HG02973 (cell line): Measurements from ENCODE around the gene BLOC1S5.
A peak's percentile ranks its signal among the peaks of the same experiment; 100 is the strongest.

Experiments
- ATAC-seq: cut with Tn5 transposase; IDR thresholded peaks from one replicate; pipeline ENCODE4 v1.9.1; 2021; ENCODE audit warnings: moderate library complexity; ENCODE audit not compliant: unreplicated experiment

The BLOC1S5 gene

DNA sequence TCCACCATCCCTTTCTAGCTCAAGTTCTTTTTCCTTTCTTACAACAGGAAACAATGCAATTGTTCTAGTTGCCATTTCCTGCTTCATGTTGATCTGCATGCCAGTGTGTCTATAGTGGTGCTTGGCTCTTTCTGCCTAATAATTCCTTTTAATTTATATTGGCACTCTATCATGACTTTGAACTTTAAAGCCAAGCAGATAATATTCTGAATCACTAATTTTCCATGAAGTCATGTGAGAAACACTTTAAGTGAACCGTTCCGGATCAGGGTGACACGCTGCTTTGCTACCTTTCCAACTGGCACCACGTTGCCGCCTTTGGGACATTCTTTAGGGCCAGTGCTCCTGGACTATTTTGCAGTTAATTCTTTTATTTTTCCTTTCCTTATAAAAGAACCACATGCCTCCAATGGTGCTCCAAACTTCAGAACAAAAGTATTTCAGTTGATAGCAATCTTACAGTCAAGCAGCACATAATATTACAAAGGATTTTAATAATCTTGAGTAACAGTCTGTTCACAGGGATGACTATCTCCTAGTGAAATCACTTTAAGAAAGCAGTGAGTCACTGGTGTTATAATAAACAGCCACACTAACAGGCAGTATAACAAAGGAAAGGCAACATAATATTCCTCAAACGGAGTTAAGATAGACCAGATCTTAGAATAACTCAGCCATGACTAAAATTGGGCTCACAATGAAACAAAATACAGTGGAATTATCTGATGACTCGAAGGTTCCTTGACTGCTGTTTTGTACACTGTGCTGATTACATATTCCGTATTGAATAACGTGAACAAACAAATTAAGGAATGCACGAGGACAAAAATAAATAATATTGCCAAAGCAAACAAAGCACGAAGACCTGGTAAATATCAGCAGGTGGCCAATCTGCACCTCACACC lies 19.0 kb upstream of the BLOC1S5 start:
- no peak for ATAC-seq

- no peak for ATAC-seq
Observed at GRCh38 chr6:8082572-8082953, 18.4 kb upstream of the BLOC1S5 start.

- ATAC-seq = no peak
Observed at GRCh38 chr6:8080362-8081151, 16.4 kb upstream of the BLOC1S5 start.

GRCh38 chr6:8079126-8079525 lies 14.9 kb upstream of the BLOC1S5 start:
- no peak for ATAC-seq

DNA sequence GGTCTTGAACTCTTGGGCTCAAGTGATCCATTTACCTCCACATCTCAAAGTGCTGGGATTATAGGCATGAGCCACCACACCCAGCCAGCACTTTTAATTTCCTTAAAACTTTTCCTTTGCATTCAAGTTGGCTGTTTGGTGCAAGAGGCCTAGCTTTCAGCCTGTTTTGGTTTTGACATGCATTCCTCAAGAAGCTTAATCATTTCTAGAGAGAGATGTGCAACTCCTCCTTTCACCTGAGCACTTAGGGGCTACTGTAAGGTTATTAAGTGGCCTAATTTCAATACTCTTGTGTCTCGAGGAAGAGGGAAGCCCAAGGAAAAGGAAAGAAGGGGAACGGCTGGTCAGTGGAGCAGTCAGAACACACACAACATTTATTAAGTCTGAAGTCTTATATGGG lies 13.8 kb upstream of the BLOC1S5 start:
- ATAC-seq = no peak

GRCh38 chr6:8075704-8076103 lies 11.5 kb upstream of the BLOC1S5 start:
- no peak for ATAC-seq

- ATAC-seq = no peak
Observed at GRCh38 chr6:8075185-8075584, 11.0 kb upstream of the BLOC1S5 start.

DNA sequence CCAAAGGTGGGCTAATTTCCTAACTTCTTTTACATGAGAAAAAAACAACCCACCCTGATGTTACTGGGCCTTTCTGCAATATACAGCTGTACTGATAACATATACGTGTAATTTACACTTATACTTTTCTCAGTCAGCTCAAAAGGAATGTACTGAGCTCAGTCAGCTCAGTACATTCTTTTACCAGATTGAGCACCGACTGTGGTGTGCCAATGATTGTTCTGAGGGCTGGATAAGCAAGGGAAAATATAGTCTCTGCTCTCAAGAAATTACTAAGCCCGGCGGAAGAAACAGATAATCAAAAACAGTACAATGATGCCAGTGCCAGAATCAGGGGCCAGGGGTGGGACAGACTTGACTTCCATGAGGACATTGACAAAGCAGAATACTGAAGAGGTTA lies 10.0 kb upstream of the BLOC1S5 start:
- ATAC-seq = no peak

DNA sequence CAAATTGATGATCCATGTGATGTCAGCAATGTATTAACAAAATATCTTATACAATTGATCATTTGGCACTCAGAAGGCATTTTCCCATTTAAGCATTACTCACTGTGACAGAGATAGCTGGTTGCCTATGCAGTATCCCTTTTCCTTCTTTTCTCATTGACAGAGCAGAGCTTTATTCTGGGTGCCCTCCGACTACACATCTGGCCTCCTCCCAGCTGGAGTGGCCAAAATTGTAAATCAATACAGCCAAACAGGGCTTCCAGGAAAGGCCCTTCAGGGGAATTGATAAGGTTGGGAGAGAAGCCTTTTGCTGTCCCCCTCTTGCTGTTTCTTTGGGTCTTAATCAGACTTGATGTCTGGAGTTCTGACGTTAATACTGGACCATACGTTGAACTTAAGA lies 9.6 kb upstream of the BLOC1S5 start:
- no peak for ATAC-seq

GRCh38 chr6:8070718-8071117 lies 6.5 kb upstream of the BLOC1S5 start:
- ATAC-seq = no peak

- ATAC-seq = no peak
Observed at GRCh38 chr6:8069631-8070284, 5.6 kb upstream of the BLOC1S5 start.

- ATAC-seq = no peak
Observed at GRCh38 chr6:8069151-8069550, 5.0 kb upstream of the BLOC1S5 start.

DNA sequence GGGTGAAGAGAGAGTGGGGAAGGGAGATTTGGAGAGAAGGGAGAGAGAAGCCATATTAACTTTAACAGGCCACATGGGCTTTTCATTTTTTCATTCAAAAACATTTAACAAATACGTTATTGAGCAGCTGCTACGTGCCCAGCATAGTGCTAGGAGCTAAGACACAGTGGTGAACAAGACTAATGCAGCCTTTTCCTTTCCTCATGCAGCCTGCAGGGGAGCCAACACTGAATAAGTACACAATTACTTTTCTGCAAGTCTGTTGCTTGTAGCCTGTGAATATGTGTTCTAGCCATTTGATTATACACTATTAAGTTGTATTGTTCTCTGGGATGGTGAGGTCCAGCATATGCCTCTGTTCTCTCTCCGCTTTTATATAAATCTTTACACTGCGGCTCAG lies 1.9 kb upstream of the BLOC1S5 start:
- ATAC-seq = no peak

GRCh38 chr6:8065519-8065911 lies 1.3 kb upstream of the BLOC1S5 start:
- ATAC-seq = peak; percentile 52

DNA sequence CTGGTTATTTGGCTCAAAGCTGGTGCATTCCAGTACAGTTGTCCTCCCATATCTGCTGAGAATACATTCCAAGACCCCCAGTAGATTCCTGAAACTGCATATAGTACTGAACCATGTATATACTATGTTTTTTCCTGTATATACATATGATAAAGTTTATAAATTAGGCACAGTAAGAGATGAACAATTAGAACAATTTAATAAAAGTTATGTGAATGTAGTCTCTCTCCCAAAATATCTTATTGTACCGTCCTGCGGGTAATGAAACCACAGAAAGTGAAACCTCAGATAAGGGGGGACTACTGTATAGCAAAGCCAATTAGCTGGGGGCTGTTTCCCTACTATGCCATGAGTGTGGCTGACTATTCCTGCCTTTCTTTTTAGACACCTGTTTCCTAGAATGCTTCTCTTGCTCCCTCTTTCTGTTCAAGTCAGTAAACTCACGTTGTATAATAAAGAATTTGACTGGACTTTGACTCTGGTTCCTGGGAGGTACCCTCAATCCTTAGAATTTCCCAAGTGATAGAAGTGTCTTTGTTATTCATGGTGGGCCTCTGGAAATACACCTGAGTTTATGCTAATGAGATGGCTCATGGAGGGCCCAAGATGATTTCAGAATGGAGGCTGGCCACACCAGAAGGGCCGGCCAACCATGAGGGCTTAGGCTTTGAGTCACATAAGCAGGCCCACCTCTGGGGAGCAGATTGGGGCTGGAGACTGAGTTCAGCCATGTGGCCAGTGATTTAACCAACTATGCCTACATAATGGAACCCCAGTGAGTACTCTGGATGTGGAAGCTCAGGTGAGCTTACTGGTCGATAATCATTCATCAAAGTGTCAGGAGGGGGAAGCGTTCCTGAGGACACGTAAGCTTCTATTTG lies 689 bp upstream of the BLOC1S5 start:
- ATAC-seq = no peak

DNA sequence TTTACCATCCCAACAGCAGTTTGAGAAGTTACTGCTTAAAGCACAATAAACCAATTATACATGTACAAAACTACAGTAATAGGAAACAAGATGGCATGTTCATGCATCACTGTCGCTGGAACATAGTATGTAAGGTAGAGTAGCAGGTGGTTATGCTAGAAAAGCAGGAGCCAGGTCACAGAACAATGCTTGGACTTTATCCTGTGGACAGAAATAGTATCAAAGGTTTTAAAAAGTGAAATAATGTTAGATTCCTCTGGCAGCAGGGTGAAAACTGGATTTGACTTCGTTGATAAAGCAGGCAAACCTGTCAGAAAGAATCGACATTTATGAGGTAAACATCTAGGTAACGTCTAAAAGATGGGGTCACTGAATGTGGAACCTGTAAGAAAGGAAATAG lies 2.5 kb downstream of the BLOC1S5 start:
- no peak for ATAC-seq

DNA sequence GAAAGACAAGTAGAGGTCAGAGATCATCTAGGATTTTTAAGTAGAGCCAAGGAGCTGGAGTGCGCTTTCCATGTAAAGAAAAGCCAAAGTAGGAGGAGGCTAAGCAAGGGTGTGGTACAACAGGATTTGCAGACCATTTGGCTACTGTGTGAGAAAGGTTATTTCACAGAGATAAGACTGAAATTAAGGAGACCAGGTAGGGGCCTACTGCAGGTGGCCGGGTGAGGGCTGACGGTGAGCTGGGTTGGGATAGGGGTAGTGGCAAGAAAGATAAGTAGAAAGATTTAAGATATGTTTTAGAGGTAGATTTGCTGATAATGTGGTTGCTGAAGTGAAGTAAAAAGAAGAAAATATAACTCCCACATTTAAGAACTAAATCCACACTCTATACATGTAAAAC lies 3.8 kb downstream of the BLOC1S5 start:
- ATAC-seq = no peak

DNA sequence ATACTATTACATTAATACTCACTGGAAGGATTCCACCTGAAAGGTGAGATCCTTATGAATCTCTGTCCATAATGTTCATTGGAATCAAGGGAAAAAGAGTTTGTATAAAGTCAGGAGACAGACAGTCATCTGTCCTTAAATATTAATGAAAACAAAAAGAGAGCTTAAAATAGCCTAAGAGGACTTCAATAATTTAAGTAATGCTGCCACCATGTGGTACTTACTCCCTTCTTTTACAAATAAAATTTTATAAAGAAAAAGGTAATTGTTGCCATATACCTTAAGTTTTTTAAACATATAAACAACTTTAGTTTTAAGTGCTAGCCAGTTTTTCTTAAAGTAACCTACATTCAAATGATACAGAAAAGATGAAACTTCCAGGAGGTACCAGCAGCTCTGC lies 5.1 kb downstream of the BLOC1S5 start:
- no peak for ATAC-seq

DNA sequence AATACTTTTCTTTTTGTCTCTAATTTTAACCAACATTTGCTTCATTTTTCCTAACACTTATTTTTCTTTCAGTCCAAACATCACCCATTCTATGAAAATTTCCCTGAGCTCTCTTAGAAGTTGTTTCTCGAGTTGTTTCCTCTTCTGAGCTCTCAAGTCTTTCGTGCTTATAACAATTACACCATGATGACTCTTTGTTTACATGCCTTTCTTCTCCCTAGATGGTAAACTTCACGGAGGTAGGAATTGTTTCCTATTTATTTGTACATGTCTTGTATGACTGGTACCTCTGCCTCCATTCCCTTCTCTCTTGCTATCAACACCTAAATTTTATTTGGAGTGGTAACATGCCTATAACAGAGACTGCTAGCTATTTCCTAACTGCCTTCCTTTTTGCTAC lies 6.4 kb downstream of the BLOC1S5 start:
- ATAC-seq = no peak

DNA sequence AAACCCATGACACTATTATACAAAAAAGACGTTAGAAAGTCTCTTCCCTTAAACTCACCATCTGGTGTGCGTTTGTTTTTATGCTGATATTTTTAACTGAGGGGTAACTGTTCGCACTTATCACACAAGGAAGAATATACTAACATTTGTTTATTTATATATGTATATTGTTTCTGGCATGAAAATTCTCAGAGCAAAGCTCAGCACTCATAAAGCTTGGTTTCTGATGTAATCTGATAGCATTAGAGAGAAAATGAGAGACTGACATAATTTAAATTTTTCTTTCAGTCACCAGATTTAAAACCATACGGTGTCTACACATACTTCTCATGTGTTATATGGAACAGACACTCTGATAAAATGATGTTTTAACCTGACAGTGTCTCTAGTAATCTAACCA lies 6.9 kb downstream of the BLOC1S5 start:
- no peak for ATAC-seq

DNA sequence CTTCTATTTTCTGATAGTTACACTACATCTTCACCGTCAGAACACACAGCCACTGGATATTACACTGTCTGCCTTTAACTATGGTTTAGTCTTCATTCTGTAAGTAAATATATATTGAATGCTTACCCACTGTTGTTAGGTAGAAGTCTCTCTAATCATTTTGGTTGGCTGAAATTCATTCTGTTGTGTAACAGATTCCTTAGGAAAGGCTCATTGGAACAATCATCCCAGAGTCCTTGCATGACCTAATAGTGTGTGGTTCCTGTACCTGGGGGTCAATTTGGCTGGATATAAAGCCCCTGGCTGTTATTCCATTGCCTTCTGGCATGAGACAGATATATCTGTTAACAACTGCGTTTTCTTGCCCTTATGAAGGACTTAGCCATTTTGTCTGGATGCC lies 9.9 kb downstream of the BLOC1S5 start:
- ATAC-seq = no peak
